GM23338 (cell line): ENCODE measurements around the gene STAC2. TPM values are rescaled to one million over a fixed set of nuclear protein-coding genes. Genes with fewer than 3 reads are reported as not detected.

Experiments
- CREB1 ChIP-seq: fragments of 250-450 bp; sonication (Bioruptor Pico); IDR thresholded peaks from 2 replicates; pipeline ENCODE4 v1.5.0; 2020; ENCODE audit warnings: low read depth, mild to moderate bottlenecking, moderate library complexity
- CTCF ChIP-seq, 2 experiments: fragments of 200-600 bp in 1 of 2; sonication (generic) in 1 of 2; conservative IDR thresholded peaks; 2 replicates each; pipeline versions ENCODE4 v1.5.1 to v1.6.1; 2016 to 2017; ENCODE audit warnings: antibody characterized with exemption in 2 of 2, low read depth in 2 of 2, mild to moderate bottlenecking in 2 of 2, moderate library complexity in 1 of 2
- EZH2 ChIP-seq: fragments of 200-600 bp; sonication (generic); IDR thresholded peaks from one replicate; pipeline ENCODE4 v1.8.0; 2017; ENCODE audit warnings: antibody characterized with exemption, mild to moderate bottlenecking, low read depth; ENCODE audit not compliant: unreplicated experiment
- NANOG ChIP-seq: IDR thresholded peaks from 2 replicates; pipeline ENCODE4 v1.6.1; 2016; ENCODE audit warnings: antibody characterized with exemption, borderline replicate concordance
- REST ChIP-seq: IDR thresholded peaks from one replicate; pipeline ENCODE4 v1.6.1; 2018; ENCODE audit warnings: antibody characterized with exemption; ENCODE audit not compliant: unreplicated experiment
- STAT1 ChIP-seq: IDR thresholded peaks from one replicate; pipeline ENCODE4 v1.6.1; 2016; ENCODE audit warnings: antibody characterized with exemption; ENCODE audit not compliant: unreplicated experiment
- ZNF114 ChIP-seq: fragments of 250-450 bp; sonication (Bioruptor Pico); IDR thresholded peaks from 2 replicates; pipeline ENCODE4 v1.5.0; 2020; ENCODE audit warnings: mild to moderate bottlenecking, moderate library complexity
- ZNF331 ChIP-seq: fragments of 250-450 bp; sonication (Bioruptor Pico); IDR thresholded peaks from 2 replicates; pipeline ENCODE4 v1.5.0; 2020; ENCODE audit warnings: low read depth, mild to moderate bottlenecking, moderate library complexity
- ZNF462 ChIP-seq: fragments of 250-450 bp; sonication (Bioruptor Pico); IDR thresholded peaks from 2 replicates; pipeline ENCODE4 v1.5.0; 2020; ENCODE audit warnings: mild to moderate bottlenecking, moderate library complexity
- polyA plus RNA-seq: library from polyadenylated mRNA; unstranded; fragments of >200 nt; fragmentation: Nextera tagmentation; extraction: Ambion mirVana; gene quantifications from 2 replicates; pipeline ENCODE4 v1.2.1, GENCODE V29; 2016
- total RNA-seq: library from RNA; depleted of rRNA; stranded (reverse); fragments of >200 nt; shearing (Covaris generic); gene quantifications from 2 replicates; pipeline ENCODE4 v1.2.3, GENCODE V29; 2014

Gene STAC2
- total and polyA plus RNA-seq, 2 experiments from 2014 or later, result 1.9 to 3.1 TPM

GRCh38 chr17:39261286-39261685 is 35.5 kb upstream of the STAC2 start (continued):
- TF ChIP-seq ZNF462 (CRISPR knock-in tag), result no peak
- TF ChIP-seq CTCF (conservative IDR thresholded peaks at IDR 0.05; ENCODE audit: low read depth in 2 of 2), result peak; percentile 84 to 87
- TF ChIP-seq EZH2, result no peak
- TF ChIP-seq STAT1, result no peak
- TF ChIP-seq NANOG, result no peak
- peak; percentile 52; the same call in 1 of the 2 replicates for TF ChIP-seq CREB1 (CRISPR knock-in tag)
- TF ChIP-seq ZNF331 (CRISPR knock-in tag), result no peak
- no peak for TF ChIP-seq ZNF114 (CRISPR knock-in tag)
- TF ChIP-seq REST, result no peak
